Stomach smooth muscle (tissue), 2 donors: ENCODE measurements around the gene TGM2.
A peak's percentile ranks its signal among the peaks of the same experiment; 100 is the strongest.
"Not testable (repeated sequence)": the region's sequence is repeated elsewhere in the genome, so short reads cannot be mapped to it uniquely, and the experiment has no call there.

Source experiments
- H3K27ac ChIP-seq: one replicate; pipeline ENCODE4 v1.7.0; 2013; ENCODE audit warnings: mild to moderate bottlenecking, low read length, inconsistent platforms
- H3K27me3 ChIP-seq, 2 donors: one replicate each; pipeline ENCODE4 v1.7.0; 2013; ENCODE audit warnings: low read length in 2 of 2; ENCODE audit not compliant: insufficient read depth in 2 of 2, control insufficient read depth in 1 of 2
- H3K36me3 ChIP-seq, 2 donors: one replicate each; pipeline ENCODE4 v1.7.0; 2013; ENCODE audit warnings: low read length in 2 of 2; ENCODE audit not compliant: control insufficient read depth in 2 of 2, insufficient read depth in 2 of 2
- H3K4me1 ChIP-seq: one replicate; pipeline ENCODE4 v1.7.0; 2013; ENCODE audit warnings: low read length; ENCODE audit not compliant: control insufficient read depth, insufficient read depth
- H3K4me3 ChIP-seq, 2 donors: one replicate each; pipeline ENCODE4 v1.7.0; 2013; ENCODE audit warnings: low read length in 2 of 2
- H3K9ac ChIP-seq, 2 donors: one replicate each; pipeline ENCODE4 v1.7.0; 2013; ENCODE audit warnings: low read length in 2 of 2, mild to moderate bottlenecking in 1 of 2
- H3K9me3 ChIP-seq, 2 donors: one replicate each; pipeline ENCODE4 v1.7.0; 2013; ENCODE audit warnings: low read length in 2 of 2; ENCODE audit not compliant: control insufficient read depth in 2 of 2
- donor health status: healthy.
- donor health status: Pancreatic carcinoma.

Gene TGM2

DNA sequence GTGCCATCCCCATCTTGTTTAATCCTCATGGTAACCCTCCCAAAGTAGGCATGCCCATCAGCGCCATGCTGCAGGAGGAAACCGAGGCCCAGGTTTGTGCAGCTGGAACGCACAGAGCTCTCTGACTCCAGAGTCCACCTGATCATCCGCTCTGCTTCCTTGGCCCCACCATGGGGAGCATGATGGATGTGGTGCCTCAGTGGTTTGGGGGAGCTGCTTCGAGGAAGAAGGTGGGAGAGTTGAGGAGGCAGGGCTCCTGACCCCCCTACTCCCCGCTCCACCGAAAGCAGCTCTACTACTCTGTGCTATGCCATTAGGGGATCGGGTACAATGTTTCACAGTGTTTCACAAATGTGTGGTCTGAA is 52.2 kb downstream of the TGM2 start:
- H3K36me3 ChIP-seq = no peaks in the 10 kb centered on the region
- H3K9me3 ChIP-seq = peaks cover 0 to 3% of the 10 kb centered on the region in 2 donors
- H3K27me3 ChIP-seq = no peaks in the 10 kb centered on the region
- no peak overlapping the region for H3K9ac ChIP-seq
- H3K27ac ChIP-seq = no peak overlapping the region
- H3K4me3 ChIP-seq = no peak overlapping the region
- H3K4me1 ChIP-seq = peaks cover 30% of the 10 kb centered on the region

DNA sequence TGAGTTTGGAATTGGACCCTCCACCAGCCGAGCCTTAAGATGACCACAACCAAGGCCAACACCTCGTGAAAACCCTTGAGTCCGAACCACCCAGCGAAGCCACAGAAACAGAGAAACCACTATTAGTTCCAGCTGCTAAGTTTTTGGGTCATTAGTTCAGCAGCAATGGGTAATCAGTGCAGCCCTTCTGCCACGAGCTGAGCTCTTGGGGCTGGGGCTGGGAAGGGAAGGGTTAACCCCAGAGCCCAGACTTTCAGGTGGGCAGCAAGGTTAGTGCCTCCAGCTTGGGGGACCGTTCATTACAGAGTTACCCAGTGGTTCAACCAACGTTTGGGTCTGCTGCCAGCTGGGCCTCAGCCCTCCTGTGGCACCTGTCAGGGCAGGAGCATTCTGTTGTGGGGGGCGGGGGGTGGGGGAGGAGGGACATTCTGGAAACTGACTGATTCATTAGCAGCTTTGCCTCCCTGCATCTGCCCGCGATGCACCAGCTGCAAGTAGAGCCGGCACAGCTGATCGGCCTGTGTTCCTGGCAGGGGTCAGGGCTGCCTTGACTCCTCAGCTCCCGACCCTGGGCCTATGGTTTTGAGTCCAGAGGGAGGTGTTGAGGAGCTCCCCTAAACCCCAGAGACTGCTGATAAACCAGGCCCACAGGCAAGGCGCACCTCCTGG is 52.7 kb downstream of the TGM2 start:
- Histone ChIP-seq H3K4me3 (no peak overlapping the region), H3K9me3 (peaks cover 0 to 2% of the 10 kb centered on the region in 2 donors), H3K4me1 (peaks cover 30% of the 10 kb centered on the region), H3K36me3 (no peaks in the 10 kb centered on the region), H3K27me3 (no peaks in the 10 kb centered on the region), H3K9ac (no peak overlapping the region), H3K27ac (no peak overlapping the region)

DNA sequence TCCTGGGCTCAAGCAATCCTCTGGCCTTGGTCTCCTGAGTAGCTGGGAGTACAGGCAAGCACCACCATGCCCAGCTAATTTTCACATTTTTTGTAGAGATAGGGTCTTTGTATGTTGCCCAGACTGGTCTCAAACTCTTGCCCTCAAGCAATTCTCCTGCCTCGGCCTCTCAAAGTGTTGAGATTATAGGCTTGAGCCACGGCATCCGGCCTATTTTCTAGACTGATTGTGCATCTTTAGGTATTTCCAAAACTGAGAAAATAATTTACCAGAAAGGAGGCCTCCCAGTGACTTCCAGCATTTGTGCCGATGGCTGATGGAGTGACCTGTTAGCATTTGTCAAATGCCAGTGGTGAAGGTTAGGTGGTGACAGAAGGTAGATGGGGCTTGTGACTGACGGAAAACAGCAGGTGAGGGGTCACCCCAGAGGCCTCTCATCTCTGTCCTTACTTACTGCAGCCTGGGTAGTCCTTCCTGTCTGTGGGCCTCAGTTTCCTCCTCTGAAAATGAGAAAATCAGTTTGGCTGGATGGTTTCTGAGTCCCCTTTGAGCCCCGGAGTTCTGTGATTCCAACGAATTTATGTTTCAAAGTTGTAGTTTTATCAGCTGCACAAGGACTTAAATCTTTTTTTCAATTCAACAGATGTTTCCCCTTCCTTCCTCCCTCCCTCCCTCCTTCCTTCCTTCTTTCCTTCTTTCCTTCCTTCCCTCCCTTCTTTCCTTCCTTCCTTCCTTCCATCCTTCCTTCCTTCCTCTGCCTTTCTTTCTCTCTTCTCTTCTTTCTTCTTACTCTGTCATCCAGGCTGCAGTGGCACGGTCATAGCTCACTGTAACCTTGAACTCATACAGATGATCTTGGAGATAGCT is 53.5 kb downstream of the TGM2 start:
- Histone ChIP-seq H3K36me3 (no peaks in the 10 kb centered on the region), H3K27ac (no peak overlapping the region), H3K4me3 (no peak overlapping the region), H3K9ac (no peak overlapping the region), H3K4me1 (peaks cover 30% of the 10 kb centered on the region), H3K9me3 (no peaks in the 10 kb centered on the region), H3K27me3 (no peaks in the 10 kb centered on the region)

DNA sequence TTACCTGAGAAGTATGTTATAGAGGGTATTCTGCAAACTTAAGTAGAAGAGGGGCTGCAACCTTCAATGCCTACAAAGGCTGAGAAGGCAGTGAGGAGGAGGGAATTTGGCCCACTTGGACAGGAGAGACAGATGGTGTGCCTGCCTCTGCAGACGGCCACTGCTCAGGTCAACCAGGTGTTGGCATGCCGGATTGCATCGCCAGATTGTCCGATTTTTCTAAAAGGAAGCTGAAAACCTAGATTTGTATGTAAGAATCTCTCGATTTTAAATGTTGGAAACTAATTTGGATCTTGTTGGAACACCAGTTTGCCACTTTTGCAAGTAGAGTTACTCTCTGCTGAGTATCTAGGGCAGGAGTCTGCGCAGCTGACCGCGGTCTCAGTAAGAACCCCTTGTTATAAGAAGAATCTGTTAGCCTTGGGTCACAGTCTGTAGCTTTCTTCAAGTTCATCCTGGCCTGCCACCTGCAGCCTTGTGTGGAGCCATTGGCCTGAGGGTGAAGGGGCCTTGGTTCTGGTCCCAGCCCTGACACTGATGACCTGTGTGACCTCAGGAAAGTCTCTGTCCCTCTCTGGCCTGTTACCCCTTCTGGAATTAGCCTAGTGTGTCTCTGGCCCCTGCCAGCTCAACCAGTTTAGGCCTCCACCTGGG is 54.4 kb downstream of the TGM2 start:
- H3K9me3 ChIP-seq = no peaks in the 10 kb centered on the region
- no peak overlapping the region for H3K9ac ChIP-seq
- H3K27me3 ChIP-seq = no peaks in the 10 kb centered on the region
- H3K4me3 ChIP-seq = no peak overlapping the region
- H3K4me1 ChIP-seq = peaks cover 30% of the 10 kb centered on the region
- peak overlapping the region; percentile 84 for H3K27ac ChIP-seq
- no peaks in the 10 kb centered on the region for H3K36me3 ChIP-seq

DNA sequence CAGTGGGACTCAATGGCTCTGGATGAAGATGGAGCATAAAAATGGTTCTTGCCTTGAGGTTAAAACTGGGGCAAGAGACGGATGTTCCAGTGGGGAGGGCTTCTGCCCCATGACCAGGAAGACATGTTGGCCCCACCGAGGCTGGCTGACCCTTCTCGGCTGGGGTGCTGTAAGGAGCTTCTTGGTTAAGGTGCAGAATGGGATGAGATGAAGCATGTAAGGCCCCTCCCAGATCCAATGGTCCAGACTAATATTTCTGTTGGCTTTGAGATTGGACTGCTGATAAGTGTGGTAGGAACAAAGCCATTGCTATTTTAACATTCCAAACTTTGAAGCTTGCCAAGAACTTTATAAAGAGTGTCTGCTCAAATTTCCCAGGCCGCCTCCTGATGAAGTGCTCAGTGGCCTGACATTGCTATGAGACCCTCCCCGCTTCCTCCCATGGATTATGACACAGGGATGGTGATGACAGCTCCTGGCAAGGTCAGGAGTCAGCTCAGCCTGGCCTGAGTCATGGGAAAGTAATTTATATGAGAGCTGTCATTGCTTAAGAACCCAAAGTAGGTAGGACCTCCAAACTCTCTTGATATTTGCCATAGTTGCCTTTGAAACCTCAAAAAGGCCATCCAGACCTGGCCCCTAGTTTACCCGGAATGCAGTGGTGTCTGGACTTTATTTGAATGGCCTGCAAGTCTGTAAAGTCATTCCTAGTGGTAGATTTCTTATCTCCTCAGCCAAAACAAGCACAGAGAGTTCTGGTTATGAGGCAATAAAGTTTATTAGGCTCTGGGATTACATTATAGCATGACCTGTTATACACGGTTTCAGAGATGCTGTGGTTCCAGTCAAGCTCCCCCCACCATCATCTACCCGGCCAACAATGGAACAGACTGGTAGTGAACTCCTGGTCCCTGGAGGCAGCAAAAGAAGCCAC is 55.2 kb downstream of the TGM2 start:
- Histone ChIP-seq H3K36me3 (no peaks in the 10 kb centered on the region), H3K27me3 (no peaks in the 10 kb centered on the region), H3K4me3 (peak overlapping the region in 1 of 2 donors; percentile 15), H3K9ac (peak overlapping the region in 1 of 2 donors; percentile 34), H3K9me3 (no peaks in the 10 kb centered on the region), H3K4me1 (peaks cover 30% of the 10 kb centered on the region), H3K27ac (peak overlapping the region; percentile 84)

DNA sequence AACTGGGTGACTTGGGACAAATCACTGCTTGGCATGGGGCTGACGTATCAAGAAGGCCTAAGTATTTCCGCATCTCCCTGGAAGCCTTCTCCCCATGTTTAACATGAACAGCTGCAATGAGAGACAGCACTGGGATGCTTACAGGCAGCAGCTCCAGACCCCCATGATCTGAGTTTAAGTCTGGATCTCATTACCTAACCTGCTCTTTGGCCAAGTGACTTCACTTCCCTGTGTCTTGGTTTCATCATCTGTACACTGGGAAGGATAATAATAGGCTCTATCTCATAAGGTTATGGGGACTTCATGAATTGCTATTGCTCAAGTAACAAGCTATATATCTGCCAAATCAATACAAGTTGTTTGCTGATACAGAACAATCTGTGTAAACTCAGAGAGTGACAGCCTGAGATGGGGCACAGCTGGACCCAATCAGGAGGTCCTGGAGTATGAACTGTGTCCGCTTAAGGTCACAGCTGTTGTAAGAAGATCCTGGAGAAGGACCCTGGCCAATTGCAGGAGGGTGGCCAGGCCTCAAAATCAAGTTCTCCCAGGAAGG is 56.0 kb downstream of the TGM2 start:
- Histone ChIP-seq H3K4me3 (no peak overlapping the region), H3K27ac (peak overlapping the region; percentile 84), H3K36me3 (no peaks in the 10 kb centered on the region), H3K9me3 (no peaks in the 10 kb centered on the region), H3K27me3 (no peaks in the 10 kb centered on the region), H3K9ac (peak overlapping the region; percentile 6 to 34), H3K4me1 (peaks cover 30% of the 10 kb centered on the region)

DNA sequence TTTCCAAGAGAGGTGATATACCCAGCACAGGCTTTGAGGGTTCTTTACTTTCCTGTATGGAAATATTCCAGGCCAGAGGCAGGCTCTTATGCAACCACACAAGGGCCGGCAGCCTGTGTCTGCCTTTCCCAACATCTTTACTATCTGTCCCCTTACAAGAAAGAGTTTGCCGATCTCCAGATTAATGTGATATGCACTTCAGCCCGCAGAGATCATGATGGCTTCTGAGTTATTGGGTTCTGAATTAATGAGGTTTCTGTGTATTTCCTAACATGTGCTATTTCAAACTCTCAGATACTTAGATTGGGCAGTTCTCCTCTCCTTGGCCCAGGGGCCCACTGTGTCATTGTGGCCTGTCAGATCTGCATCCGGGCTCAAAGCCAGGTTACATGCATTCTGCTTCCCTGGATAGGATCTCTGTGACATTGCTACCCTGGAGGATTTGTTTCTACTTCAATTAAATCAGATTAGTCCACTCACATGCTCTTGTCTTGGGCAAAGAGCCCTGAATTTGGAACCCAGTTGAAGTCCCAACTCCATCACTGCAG is 56.6 kb downstream of the TGM2 start:
- Histone ChIP-seq H3K4me3 (peak overlapping the region in 1 of 2 donors; percentile 15), H3K27me3 (no peaks in the 10 kb centered on the region), H3K27ac (peak overlapping the region; percentile 84), H3K9ac (peak overlapping the region in 1 of 2 donors; percentile 6), H3K36me3 (no peaks in the 10 kb centered on the region), H3K9me3 (no peaks in the 10 kb centered on the region), H3K4me1 (peaks cover 30% of the 10 kb centered on the region)

DNA sequence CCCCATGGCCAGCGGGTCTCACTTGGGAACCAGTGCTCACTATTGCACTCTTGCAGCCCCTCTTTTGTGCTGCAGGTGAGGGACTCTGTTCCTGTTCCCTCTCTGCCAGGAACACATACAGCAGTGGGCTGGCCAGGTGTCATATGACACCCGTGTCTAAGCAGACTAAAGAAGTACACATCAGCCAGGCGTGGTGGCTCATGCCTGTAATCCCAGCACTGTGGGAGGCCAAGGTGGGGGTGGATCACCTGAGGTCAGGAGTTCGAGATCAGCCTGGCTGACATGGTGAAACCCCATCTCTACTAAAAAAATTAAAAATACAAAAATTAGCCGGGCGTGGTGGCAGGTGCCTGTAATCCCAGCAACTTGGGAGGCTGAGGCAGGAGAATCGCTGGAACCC is 57.2 kb downstream of the TGM2 start:
- not testable (repeated sequence) for H3K9me3 ChIP-seq, H3K4me3 ChIP-seq, H3K9ac ChIP-seq, H3K27me3 ChIP-seq, H3K36me3 ChIP-seq
- peak overlapping the region; percentile 84 for H3K27ac ChIP-seq
- peaks cover 30% of the 10 kb centered on the region for H3K4me1 ChIP-seq

DNA sequence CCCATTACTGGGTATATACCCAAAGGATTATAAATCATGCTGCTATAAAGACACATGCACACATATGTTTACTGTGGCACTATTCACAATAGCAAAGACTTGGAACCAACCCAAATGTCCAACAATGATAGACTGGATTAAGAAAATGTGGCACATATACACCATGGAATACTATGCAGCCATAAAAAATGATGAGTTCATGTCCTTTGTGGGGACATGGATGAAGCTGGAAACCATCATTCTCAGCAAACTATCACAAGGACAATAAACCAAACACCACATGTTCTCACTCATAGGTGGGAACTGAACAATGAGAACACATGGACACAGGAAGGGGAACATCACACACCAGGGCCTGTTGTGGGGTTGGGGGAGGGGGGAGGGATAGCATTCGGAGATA is 57.7 kb downstream of the TGM2 start:
- not testable (repeated sequence) for H3K36me3 ChIP-seq, H3K27ac ChIP-seq, H3K9me3 ChIP-seq, H3K4me3 ChIP-seq, H3K27me3 ChIP-seq, H3K9ac ChIP-seq
- H3K4me1 ChIP-seq = peaks cover 30% of the 10 kb centered on the region

DNA sequence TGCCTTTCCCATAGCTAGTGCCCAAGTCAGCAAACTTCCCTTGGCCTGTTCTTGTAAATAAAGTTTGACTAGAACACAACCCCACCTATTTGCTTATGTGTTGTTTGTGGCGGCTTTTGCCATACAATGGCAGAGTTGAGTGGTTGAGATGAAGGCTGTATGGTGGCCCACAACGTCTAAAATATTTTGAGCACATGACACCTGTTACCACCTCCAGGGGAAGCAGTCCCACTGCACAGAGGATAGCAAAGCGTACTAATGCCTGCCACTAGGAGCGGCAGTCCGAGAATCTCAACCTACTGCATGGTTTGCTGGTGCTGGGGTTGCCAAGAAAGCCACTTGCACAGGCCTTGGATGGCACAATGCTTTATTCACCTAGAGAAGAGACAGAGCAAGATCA is 58.6 kb downstream of the TGM2 start:
- Histone ChIP-seq H3K4me3 (no peak overlapping the region), H3K9me3 (no peaks in the 10 kb centered on the region), H3K4me1 (peaks cover 30% of the 10 kb centered on the region), H3K27ac (no peak overlapping the region), H3K36me3 (no peaks in the 10 kb centered on the region), H3K27me3 (no peaks in the 10 kb centered on the region), H3K9ac (no peak overlapping the region)
